Measurements from ENCODE around the gene KCTD7. TPM values are rescaled to one million over a fixed set of nuclear protein-coding genes. Genes with fewer than 3 reads are reported as not detected.
A peak's percentile ranks its signal among the peaks of the same experiment; 100 is the strongest.

KCTD7 gene
- total and polyA plus RNA-seq, 2 of the 13 experiments (the other 11 are each of a cell fraction or from before 2014, with no cell fraction given): 7.3 to 13.5 TPM

DNA sequence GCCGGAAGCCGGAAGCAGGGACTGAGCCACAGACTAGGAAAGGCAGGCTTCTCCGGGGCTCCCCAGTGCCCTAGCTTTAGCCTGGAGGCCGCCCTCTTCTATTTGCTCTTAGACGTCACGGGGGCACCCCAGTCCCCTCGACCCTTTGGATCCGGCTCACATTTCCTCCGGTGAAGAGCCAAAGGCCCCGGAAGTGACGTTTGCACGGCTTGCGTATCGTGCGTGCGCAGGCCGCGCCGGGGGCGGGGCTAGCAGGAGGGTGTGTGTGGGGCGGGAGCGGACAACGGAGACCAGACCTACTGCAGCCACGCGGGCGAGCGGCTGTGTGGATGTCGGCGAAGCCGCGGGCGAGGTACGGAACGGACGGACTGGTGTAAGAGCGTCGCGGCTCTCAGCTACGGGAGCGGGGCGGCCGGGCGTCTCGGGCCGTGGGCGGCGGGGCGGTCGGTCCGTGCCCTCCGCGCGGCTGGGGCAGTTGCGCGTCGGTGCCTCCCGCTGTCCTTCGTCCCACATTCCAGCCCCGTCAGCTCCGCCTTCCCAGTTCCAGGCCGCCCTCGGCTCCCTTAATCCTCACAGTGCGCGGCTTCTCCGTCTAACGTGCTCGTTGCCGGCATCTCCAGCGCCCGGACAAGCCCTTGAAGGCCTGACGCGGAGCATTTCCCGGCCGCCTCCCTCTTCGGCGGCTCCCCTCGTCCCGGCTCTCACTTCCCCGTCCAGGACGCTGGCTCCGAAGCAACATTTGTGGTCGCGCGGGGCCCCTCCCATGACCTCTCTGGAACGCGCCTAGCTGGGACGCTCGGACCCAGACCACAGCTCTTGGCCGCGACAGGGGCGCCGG lies 25.8 kb downstream of the KCTD7 start (continued):
- TF ChIP-seq, protein P1, sequence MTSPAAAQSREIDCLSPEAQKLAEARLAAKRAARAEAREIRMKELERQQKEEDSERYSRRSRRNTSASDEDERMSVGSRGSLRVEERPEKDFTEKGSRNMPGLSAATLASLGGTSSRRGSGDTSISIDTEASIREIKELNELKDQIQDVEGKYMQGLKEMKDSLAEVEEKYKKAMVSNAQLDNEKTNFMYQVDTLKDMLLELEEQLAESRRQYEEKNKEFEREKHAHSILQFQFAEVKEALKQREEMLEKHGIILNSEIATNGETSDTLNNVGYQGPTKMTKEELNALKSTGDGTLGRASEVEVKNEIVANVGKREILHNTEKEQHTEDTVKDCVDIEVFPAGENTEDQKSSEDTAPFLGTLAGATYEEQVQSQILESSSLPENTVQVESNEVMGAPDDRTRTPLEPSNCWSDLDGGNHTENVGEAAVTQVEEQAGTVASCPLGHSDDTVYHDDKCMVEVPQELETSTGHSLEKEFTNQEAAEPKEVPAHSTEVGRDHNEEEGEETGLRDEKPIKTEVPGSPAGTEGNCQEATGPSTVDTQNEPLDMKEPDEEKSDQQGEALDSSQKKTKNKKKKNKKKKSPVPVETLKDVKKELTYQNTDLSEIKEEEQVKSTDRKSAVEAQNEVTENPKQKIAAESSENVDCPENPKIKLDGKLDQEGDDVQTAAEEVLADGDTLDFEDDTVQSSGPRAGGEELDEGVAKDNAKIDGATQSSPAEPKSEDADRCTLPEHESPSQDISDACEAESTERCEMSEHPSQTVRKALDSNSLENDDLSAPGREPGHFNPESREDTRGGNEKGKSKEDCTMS (CRISPR knock-in tag; conservative IDR thresholded peaks at IDR 0.05): no peak
- TF ChIP-seq PTBP1 (IDR thresholded peaks at IDR 0.05; ENCODE audit: low read depth, low read length, poor library complexity, severe bottlenecking) (no peak), PLRG1 (conservative IDR thresholded peaks at IDR 0.05) (no peak), PHF5A (CRISPR knock-in tag; IDR thresholded peaks at IDR 0.05; ENCODE audit: low read depth, unreplicated experiment) (no peak), ATAD3A (CRISPR knock-in tag; IDR thresholded peaks at IDR 0.05) (peak; percentile 73; the same call in 1 of the 2 replicates), RFX5 (IDR thresholded peaks at IDR 0.05; ENCODE audit: low read depth, low read length) (no peak), REL (CRISPR knock-in tag; conservative IDR thresholded peaks at IDR 0.05) (0 out of 2 replicates have a peak, but pooled peaks have one; percentile 46), NR2F1 (CRISPR knock-in tag; IDR thresholded peaks at IDR 0.05) (0 out of 4 replicates have a peak, but pooled peaks of 1 of the 2 experiments have one; percentile 14), ZNF841 (CRISPR knock-in tag; IDR thresholded peaks at IDR 0.05; ENCODE audit: borderline replicate concordance) (peak; percentile 84; the same call in 1 of the 2 replicates), MAFG (CRISPR knock-in tag; IDR thresholded peaks at IDR 0.05) (no peak), YY1 (IDR thresholded peaks at IDR 0.05; ENCODE audit: insufficient read depth, insufficient replicate concordance, low read depth, low read length) (peak; percentile 50), CEBPB (IDR thresholded peaks at IDR 0.05; ENCODE audit: borderline replicate concordance, low read depth, low read length) (no peak), SALL2 (CRISPR knock-in tag; IDR thresholded peaks at IDR 0.05) (peak; percentile 79; the same call in 1 of the 2 replicates)
- TF ChIP-seq, protein P2, sequence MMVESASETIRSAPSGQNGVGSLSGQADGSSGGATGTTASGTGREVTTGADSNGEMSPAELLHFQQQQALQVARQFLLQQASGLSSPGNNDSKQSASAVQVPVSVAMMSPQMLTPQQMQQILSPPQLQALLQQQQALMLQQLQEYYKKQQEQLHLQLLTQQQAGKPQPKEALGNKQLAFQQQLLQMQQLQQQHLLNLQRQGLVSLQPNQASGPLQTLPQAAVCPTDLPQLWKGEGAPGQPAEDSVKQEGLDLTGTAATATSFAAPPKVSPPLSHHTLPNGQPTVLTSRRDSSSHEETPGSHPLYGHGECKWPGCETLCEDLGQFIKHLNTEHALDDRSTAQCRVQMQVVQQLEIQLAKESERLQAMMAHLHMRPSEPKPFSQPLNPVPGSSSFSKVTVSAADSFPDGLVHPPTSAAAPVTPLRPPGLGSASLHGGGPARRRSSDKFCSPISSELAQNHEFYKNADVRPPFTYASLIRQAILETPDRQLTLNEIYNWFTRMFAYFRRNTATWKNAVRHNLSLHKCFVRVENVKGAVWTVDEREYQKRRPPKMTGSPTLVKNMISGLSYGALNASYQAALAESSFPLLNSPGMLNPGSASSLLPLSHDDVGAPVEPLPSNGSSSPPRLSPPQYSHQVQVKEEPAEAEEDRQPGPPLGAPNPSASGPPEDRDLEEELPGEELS (CRISPR knock-in tag; IDR thresholded peaks at IDR 0.05): no peak; the same call in 1 of the 2 replicates
- TF ChIP-seq, protein P3, sequence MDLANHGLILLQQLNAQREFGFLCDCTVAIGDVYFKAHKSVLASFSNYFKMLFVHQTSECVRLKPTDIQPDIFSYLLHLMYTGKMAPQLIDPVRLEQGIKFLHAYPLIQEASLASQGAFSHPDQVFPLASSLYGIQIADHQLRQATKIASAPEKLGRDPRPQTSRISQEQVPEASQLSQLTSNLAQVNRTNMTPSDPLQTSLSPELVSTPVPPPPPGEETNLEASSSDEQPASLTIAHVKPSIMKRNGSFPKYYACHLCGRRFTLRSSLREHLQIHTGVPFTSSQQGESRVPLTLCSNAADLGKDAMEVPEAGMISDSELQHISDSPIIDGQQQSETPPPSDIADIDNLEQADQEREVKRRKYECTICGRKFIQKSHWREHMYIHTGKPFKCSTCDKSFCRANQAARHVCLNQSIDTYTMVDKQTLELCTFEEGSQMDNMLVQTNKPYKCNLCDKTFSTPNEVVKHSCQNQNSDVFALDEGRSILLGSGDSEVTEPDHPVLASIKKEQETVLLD (CRISPR knock-in tag; IDR thresholded peaks at IDR 0.05; ENCODE audit: low read depth): peak; percentile 88
- TF ChIP-seq, protein P4, sequence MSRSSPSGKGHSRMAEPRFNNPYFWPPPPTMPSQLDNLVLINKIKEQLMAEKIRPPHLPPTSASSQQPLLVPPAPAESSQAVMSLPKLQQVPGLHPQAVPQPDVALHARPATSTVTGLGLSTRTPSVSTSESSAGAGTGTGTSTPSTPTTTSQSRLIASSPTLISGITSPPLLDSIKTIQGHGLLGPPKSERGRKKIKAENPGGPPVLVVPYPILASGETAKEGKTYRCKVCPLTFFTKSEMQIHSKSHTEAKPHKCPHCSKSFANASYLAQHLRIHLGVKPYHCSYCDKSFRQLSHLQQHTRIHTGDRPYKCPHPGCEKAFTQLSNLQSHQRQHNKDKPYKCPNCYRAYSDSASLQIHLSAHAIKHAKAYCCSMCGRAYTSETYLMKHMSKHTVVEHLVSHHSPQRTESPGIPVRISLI (CRISPR knock-in tag; IDR thresholded peaks at IDR 0.05; ENCODE audit: borderline replicate concordance): no peak
- TF ChIP-seq, protein P5, sequence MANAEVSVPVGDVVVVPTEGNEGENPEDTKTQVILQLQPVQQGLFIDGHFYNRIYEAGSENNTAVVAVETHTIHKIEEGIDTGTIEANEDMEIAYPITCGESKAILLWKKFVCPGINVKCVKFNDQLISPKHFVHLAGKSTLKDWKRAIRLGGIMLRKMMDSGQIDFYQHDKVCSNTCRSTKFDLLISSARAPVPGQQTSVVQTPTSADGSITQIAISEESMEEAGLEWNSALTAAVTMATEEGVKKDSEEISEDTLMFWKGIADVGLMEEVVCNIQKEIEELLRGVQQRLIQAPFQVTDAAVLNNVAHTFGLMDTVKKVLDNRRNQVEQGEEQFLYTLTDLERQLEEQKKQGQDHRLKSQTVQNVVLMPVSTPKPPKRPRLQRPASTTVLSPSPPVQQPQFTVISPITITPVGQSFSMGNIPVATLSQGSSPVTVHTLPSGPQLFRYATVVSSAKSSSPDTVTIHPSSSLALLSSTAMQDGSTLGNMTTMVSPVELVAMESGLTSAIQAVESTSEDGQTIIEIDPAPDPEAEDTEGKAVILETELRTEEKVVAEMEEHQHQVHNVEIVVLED (CRISPR knock-in tag; IDR thresholded peaks at IDR 0.05; ENCODE audit: borderline replicate concordance): peak; percentile 99

All from HepG2 (cell line).